HG03439 (cell line): ENCODE results near the gene SUSD5.
"Not testable (repeated sequence)": the region's sequence is repeated elsewhere in the genome, so short reads cannot be mapped to it uniquely, and the experiment has no call there.

Experiments
- ATAC-seq: cut with Tn5 transposase; IDR thresholded peaks from one replicate; pipeline ENCODE4 v1.9.1; 2021; ENCODE audit warnings: mild to moderate bottlenecking, moderate library complexity; ENCODE audit not compliant: unreplicated experiment

Gene SUSD5

GRCh38 chr3:33117461-33117860 is 101.1 kb downstream of the SUSD5 start:
- ATAC-seq = no peak

GRCh38 chr3:33115024-33115768 is 103.4 kb downstream of the SUSD5 start:
- no peak for ATAC-seq

GRCh38 chr3:33114622-33115023 is 104.0 kb downstream of the SUSD5 start:
- ATAC-seq = no peak

- ATAC-seq = peak; percentile 86
Measured at GRCh38 chr3:33113772-33114621, 104.6 kb downstream of the SUSD5 start, which contains the start of gene CRTAP. TSS of gene CRTAP (plus strand) at chr3:33114014. CDS start at chr3:33114078, 64 bp downstream.

- ATAC-seq = peak; percentile 44
Measured at GRCh38 chr3:33111581-33111980, 107.0 kb downstream of the SUSD5 start.

- not testable (repeated sequence) for ATAC-seq
Measured at GRCh38 chr3:33106854-33107253, 111.8 kb downstream of the SUSD5 start.

- no peak for ATAC-seq
Measured at GRCh38 chr3:33105341-33105948, 113.2 kb downstream of the SUSD5 start.

GRCh38 chr3:33104803-33105202 is 113.8 kb downstream of the SUSD5 start:
- ATAC-seq = no peak

GRCh38 chr3:33103480-33103879 is 115.1 kb downstream of the SUSD5 start:
- ATAC-seq = no peak

- no peak for ATAC-seq
Measured at GRCh38 chr3:33103034-33103433, 115.6 kb downstream of the SUSD5 start.

GRCh38 chr3:33100229-33100628 is 118.4 kb downstream of the SUSD5 start:
- ATAC-seq = no peak
